AG04450 (cell line): ENCODE results near the gene SF3B5. TPM values are rescaled to one million over a fixed set of nuclear protein-coding genes. Genes with fewer than 3 reads are reported as not detected.

ENCODE experiments used
- CTCF ChIA-PET: fragments of 300-600, 350-600 bp; formaldehyde crosslinking; extraction: SDS; loops from one replicate; lab custom pipeline; 2022; ENCODE audit warnings: antibody characterized with exemption, inconsistent platforms; lab: Charles Lee
- POLR2A ChIA-PET: fragments of 350-600 bp; formaldehyde crosslinking; extraction: SDS; loops from one replicate; lab custom pipeline; 2021; ENCODE audit warnings: antibody characterized with exemption, inconsistent platforms; lab: Yijun Ruan, JAX
- DNase-seq: peaks from one replicate; pipeline ENCODE4 v3.0.0-alpha.2; 2011; ENCODE audit warnings: low read depth, low spot score
- H3K27ac ChIP-seq: one replicate; pipeline ENCODE4 v1.5.1; 2012; ENCODE audit warnings: low read depth, low read length, control low read depth
- H3K27me3 ChIP-seq: one replicate; pipeline ENCODE4 v1.6.0; 2012; ENCODE audit warnings: low read length; ENCODE audit not compliant: control insufficient read depth, insufficient read depth
- H3K4me3 ChIP-seq: 2 replicates; pipeline ENCODE4 v1.5.1; 2011; ENCODE audit warnings: mild to moderate bottlenecking, low read depth, low read length, control low read depth
- H3K9me3 ChIP-seq: 2 replicates; pipeline ENCODE4 v1.5.1; 2012; ENCODE audit warnings: low read length; ENCODE audit not compliant: control insufficient read depth, insufficient read depth
- CTCF ChIP-seq: IDR thresholded peaks from 2 replicates; pipeline ENCODE4 v1.5.1; 2011; ENCODE audit warnings: low read depth, low read length, control low read depth, inconsistent platforms
- polyA minus RNA-seq: library from RNA; depleted of rRNA, polyadenylated mRNA; stranded (reverse); fragments of >200 nt; gene quantifications from 2 replicates; pipeline ENCODE4 v1.2.3, GENCODE V29; 2011; rRNA and poly(A)+ RNA removed
- polyA plus RNA-seq: library from polyadenylated mRNA; depleted of rRNA; stranded (reverse); fragments of >200 nt; gene quantifications from 2 replicates; pipeline ENCODE4 v1.2.3, GENCODE V29; 2011; rRNA removed

Gene SF3B5
- polyA plus RNA-seq (152 and 200 TPM in 2 replicates), polyA minus RNA-seq (121 and 210 TPM in 2 replicates)

- Histone ChIP-seq H3K27ac (peak within 1 kb of the TSS; percentile 84), H3K9me3 (no peaks in the 10 kb centered on the region), H3K27me3 (no peaks in the 10 kb centered on the region), H3K4me3 (peak within 1 kb of the TSS; percentile 99)
- ChIA-PET CTCF (interaction anchor here (0.6 to 1.5 kb wide), 2 partner anchors 12 to 389 kb away, joined by 3 read pairs; no protein-coding TSS in a partner anchor), POLR2A (interaction anchor here (0.6 kb wide), 1 partner anchor 38 kb away, joined by 6 read pairs; no protein-coding TSS in a partner anchor)
- peak; percentile 99 for DNase-seq
- TF ChIP-seq CTCF, result no peak
Measured at GRCh38 chr6:144095134-144096002, at the start of gene SF3B5. SF3B5 (minus strand) TSS chr6:144095573; CDS start chr6:144095497, 76 bp downstream.

GRCh38 chr6:144144996-144145395, 49.6 kb upstream of the SF3B5 start:
- H3K9me3 ChIP-seq, result no peaks in the 10 kb centered on the region
- POLR2A ChIA-PET, result no interaction called here

GRCh38 chr6:144143878-144144277, 48.5 kb upstream of the SF3B5 start:
- no peak for DNase-seq
- Histone ChIP-seq H3K9me3 (no peaks in the 10 kb centered on the region), H3K27me3 (no peaks in the 10 kb centered on the region), H3K4me3 (no peak overlapping the region), H3K27ac (no peak overlapping the region)
- CTCF ChIA-PET, result no interaction called here
- TF ChIP-seq CTCF, result no peak
- POLR2A ChIA-PET, result no interaction called here

More at GRCh38 chr6:144144996-144145395, 49.6 kb upstream of the SF3B5 start:
- CTCF ChIA-PET, result no interaction called here
- no peak for TF ChIP-seq CTCF
- no peak overlapping the region for H3K27ac ChIP-seq
- H3K4me3 ChIP-seq, result no peak overlapping the region
- no peak for DNase-seq
- H3K27me3 ChIP-seq, result no peaks in the 10 kb centered on the region

- H3K27me3 ChIP-seq, result no peaks in the 10 kb centered on the region
- ChIA-PET CTCF (interaction anchor here (1.2 kb wide), 1 partner anchor 73 kb away, joined by 3 read pairs; no protein-coding TSS in a partner anchor), POLR2A (no interaction called here)
- no peak overlapping the region for H3K27ac ChIP-seq
- no peaks in the 10 kb centered on the region for H3K9me3 ChIP-seq
- DNase-seq, result no peak
- no peak overlapping the region for H3K4me3 ChIP-seq
- TF ChIP-seq CTCF, result no peak
Measured at GRCh38 chr6:144143106-144143505, 47.7 kb upstream of the SF3B5 start.

GRCh38 chr6:144141470-144141869, 46.1 kb upstream of the SF3B5 start:
- no peak overlapping the region for H3K4me3 ChIP-seq
- DNase-seq, result no peak
- no peak for TF ChIP-seq CTCF
- POLR2A ChIA-PET, result no interaction called here
- no peaks in the 10 kb centered on the region for H3K27me3 ChIP-seq
- no peaks in the 10 kb centered on the region for H3K9me3 ChIP-seq
- H3K27ac ChIP-seq, result no peak overlapping the region
- CTCF ChIA-PET, result no interaction called here
